HG03521 (cell line): ENCODE data around the gene FHAD1.

Experiments
- ATAC-seq: cut with Tn5 transposase; IDR thresholded peaks from one replicate; pipeline ENCODE4 v1.9.1; 2021; ENCODE audit warnings: mild to moderate bottlenecking, moderate library complexity; ENCODE audit not compliant: unreplicated experiment

Gene FHAD1

GRCh38 chr1:15245593-15246360, 1.2 kb upstream of the FHAD1 start:
- ATAC-seq, result no peak

- no peak for ATAC-seq
Measured at GRCh38 chr1:15248216-15248615, 1.2 kb downstream of the FHAD1 start.

GRCh38 chr1:15249081-15249480, 2.1 kb downstream of the FHAD1 start:
- ATAC-seq, result no peak

- no peak for ATAC-seq
Measured at GRCh38 chr1:15251857-15252835, 5.1 kb downstream of the FHAD1 start.

- ATAC-seq, result no peak
Measured at GRCh38 chr1:15254559-15254958, 7.5 kb downstream of the FHAD1 start.

- no peak for ATAC-seq
Measured at GRCh38 chr1:15255582-15256149, 8.6 kb downstream of the FHAD1 start.

GRCh38 chr1:15256584-15256983, 9.6 kb downstream of the FHAD1 start:
- no peak for ATAC-seq

GRCh38 chr1:15257309-15257708, 10.3 kb downstream of the FHAD1 start:
- no peak for ATAC-seq

GRCh38 chr1:15258833-15259621, 12.0 kb downstream of the FHAD1 start:
- no peak for ATAC-seq

- ATAC-seq, result no peak
Measured at GRCh38 chr1:15259622-15260007, 12.6 kb downstream of the FHAD1 start.

- ATAC-seq, result no peak
Measured at GRCh38 chr1:15260418-15261154, 13.6 kb downstream of the FHAD1 start.

GRCh38 chr1:15261155-15262002, 14.4 kb downstream of the FHAD1 start:
- no peak for ATAC-seq

- ATAC-seq, result no peak
Measured at GRCh38 chr1:15262003-15262377, 15.0 kb downstream of the FHAD1 start.

GRCh38 chr1:15262706-15263105, 15.7 kb downstream of the FHAD1 start:
- ATAC-seq, result no peak

- ATAC-seq, result no peak
Measured at GRCh38 chr1:15264769-15265168, 17.7 kb downstream of the FHAD1 start.

- ATAC-seq, result no peak
Measured at GRCh38 chr1:15271196-15271595, 24.2 kb downstream of the FHAD1 start.

- no peak for ATAC-seq
Measured at GRCh38 chr1:15272009-15272781, 25.2 kb downstream of the FHAD1 start.

- ATAC-seq, result no peak
Measured at GRCh38 chr1:15272782-15273127, 25.7 kb downstream of the FHAD1 start.

GRCh38 chr1:15273274-15273673, 26.3 kb downstream of the FHAD1 start:
- no peak for ATAC-seq
